ENCODE results near the gene SREBF1.

Gene SREBF1

GRCh38 chr17:17788967-17789366 lies 47.8 kb downstream of the SREBF1 start:
- DNase-seq (ENCODE audit: low read depth, low spot score): no peak
- H3K4me3 ChIP-seq (ENCODE audit: low read length): no peak overlapping the region

GRCh38 chr17:17787568-17787967 lies 49.2 kb downstream of the SREBF1 start:
- no peak overlapping the region for H3K4me3 ChIP-seq (ENCODE audit: low read length)
- no peak for DNase-seq (ENCODE audit: low read depth, low spot score)

- no peak overlapping the region for H3K4me3 ChIP-seq (ENCODE audit: low read length)
- DNase-seq (ENCODE audit: low read depth, low spot score): no peak
Measured at GRCh38 chr17:17786998-17787397, 49.8 kb downstream of the SREBF1 start.

- no peak for DNase-seq (ENCODE audit: low read depth, low spot score)
- H3K4me3 ChIP-seq (ENCODE audit: low read length): no peak overlapping the region
Measured at GRCh38 chr17:17785407-17785806, 51.4 kb downstream of the SREBF1 start.

DNA sequence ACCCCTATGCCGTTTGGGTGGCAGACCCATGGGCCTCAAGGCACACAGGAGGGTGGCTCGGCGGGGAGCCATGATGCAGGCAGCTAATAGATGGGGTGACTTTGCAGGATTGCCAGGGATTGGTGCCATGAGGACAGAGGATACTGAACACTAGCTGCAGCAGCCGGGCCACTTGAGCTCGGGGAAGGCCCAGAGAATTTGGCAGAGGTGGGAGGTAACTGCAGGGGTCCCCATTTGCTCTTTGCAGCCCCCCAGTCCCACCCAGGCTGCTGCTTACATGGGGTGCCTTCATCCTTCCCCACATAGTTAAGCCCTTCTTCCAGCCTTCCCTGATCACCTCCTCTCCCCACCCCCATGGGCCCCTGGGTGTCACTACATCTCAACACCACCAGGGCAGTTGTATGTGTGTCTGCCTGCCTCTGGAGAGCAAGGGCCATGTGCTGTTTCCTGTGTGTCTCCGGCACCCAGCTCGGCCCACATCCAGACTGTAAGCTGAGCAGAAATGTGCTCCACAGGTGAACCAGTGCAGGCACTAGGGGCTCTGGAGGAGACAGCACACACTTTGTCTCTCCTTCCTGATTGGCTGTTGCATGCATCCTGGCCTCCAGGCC lies 52.0 kb downstream of the SREBF1 start:
- DNase-seq (ENCODE audit: low read depth, low spot score): peak; percentile 48
- H3K4me3 ChIP-seq (ENCODE audit: low read length): no peak overlapping the region

DNA sequence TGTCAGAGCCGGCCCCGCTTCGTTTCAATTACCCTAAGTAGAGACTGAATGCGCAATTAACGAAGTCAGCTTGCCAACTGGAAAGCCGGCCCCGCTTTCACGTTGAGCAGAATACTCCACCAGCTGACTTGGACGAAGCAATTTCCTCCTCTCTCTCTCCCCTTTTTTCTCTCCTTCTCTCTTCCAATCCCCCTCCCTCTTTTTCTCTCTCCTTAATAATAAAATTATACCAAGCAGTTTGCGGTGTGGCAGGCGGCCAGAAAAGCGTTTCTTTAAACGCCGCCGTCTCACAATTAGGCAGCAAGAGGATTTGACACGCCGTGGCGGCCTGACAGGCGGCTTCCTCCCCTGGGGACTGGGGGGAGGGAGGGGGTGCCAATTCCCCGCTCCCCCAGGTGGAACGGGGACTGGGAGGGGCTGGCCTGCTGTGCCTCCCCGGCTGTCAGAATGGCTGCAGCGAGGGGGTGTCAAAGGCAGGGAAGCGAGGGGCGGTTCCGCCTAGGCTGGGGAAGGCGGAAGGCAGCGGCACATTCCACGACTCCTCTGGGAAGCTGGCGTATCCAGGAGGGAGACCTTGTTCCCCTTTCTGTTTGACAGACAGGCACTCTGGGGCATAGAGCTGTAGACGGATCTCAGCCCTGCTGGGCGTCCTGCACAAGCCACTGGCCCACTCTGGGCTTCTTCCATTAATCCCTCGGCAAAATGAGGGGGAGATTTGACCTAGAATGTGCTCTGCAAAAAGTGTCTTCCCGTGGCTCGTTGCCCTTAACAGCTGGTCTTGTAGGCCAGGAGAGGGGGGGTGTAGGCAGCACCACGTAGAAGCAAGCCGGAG lies 52.7 kb downstream of the SREBF1 start:
- H3K4me3 ChIP-seq (ENCODE audit: low read length): no peak overlapping the region
- no peak for DNase-seq (ENCODE audit: low read depth, low spot score)

GRCh38 chr17:17783116-17783824 lies 53.5 kb downstream of the SREBF1 start:
- peak overlapping the region; percentile 51 for H3K4me3 ChIP-seq (ENCODE audit: low read length)
- no peak for DNase-seq (ENCODE audit: low read depth, low spot score)

GRCh38 chr17:17782523-17783115 lies 54.2 kb downstream of the SREBF1 start:
- peak overlapping the region; percentile 51 for H3K4me3 ChIP-seq (ENCODE audit: low read length)
- DNase-seq (ENCODE audit: low read depth, low spot score): no peak

DNA sequence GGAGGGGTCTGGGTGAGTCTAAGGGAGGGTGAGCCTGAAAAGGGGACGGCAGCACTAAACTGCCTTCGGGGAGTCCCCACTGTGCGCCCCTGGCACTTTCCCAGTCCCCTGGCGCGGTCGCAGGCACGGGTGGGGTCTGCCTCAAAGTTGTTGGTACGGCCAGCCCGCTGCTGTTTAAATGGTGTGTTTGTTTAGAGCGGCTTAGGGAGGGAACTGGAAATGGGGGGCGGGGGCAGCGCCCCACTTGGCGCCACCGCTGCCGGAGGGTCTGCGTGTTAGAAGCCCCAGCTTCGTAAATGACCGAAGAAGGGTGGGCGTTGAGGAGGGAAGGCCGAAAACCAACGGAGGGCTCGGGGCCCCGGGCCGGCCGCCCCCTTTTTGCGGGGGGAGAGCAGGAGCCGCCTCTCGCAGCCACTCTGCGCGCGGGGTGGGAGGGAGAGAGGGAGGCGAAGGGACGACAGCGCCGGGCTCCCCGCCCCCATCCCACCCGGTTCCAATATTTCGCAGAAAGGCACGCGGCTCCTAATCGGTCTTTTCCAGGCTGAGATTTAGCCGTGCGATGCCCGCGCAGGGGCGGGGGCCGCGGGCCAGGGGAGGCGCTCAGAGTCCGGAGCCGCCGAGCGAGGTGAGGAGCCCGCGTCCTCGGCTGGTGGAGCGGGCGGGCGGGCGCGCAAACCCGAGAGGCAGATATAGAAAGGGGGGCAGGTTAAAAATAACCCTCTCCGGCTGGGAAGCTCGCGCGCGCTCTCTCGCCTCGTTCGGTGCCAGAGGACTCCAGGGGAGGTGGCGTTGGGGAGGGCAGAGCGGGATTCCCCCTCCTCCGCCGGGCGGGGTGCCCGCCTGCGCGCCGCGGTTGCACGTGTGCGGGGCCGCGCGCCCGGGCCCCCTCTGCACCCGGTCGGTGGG lies 54.9 kb downstream of the SREBF1 start:
- DNase-seq (ENCODE audit: low read depth, low spot score): no peak
- peak overlapping the region; percentile 51 for H3K4me3 ChIP-seq (ENCODE audit: low read length)

GRCh38 chr17:17780922-17781590 lies 55.7 kb downstream of the SREBF1 start:
- no peak overlapping the region for H3K4me3 ChIP-seq (ENCODE audit: low read length)
- no peak for DNase-seq (ENCODE audit: low read depth, low spot score)

GRCh38 chr17:17779015-17779611 lies 57.7 kb downstream of the SREBF1 start:
- no peak for DNase-seq (ENCODE audit: low read depth, low spot score)
- no peak overlapping the region for H3K4me3 ChIP-seq (ENCODE audit: low read length)

DNA sequence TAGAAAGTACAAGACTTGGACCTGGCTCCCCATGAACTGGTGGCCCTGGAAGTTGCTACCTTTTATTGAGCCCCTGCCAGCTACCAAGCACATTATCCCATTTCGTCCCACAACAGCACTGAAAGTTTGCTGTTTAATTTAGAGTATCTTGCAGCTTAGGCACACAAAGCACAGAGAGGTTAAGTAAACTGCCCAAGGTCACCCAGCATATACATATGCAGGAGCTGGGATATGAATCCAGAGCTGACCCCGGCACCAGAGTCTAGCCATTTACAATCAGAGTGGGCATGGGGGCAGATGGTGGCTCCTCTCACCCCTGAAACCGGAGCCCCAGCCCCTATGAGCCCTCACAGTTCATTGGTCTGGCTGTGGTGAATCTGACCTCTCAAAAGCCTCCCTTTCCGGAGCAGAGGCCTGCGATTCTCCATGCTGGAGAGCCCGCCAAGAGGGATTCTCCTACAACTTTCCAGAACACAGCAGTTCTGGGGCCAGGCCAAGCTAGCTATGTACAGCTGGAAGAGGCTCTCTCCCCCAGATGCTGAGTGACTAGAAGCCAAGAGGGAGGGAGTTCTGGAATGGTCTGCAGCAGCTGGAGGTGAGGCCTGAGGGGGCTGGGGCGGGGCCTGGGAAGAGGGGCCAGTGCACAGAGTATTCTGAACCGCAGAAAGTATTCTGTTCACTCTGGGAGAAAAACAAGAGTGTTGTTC lies 58.3 kb downstream of the SREBF1 start:
- no peak for DNase-seq (ENCODE audit: low read depth, low spot score)
- H3K4me3 ChIP-seq (ENCODE audit: low read length): no peak overlapping the region

DNA sequence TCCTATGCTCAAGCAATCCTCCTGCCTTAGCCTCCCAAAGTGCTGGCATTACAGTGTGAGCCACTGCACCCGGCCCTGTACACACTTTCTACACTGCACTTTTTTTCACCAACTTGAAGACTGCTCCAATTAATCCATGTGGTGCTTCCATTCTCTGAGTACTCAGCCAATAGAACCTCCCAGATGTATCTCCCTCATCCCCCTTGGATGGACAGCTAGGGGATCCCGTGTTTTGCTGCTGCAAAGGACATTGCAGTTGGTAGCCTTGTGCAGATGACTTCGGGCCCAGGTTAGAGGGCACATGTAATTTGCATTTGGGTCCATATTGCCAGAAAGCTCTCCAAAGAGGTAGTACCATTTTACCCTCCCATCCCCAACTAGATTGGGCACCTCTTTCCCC lies 59.9 kb downstream of the SREBF1 start:
- H3K4me3 ChIP-seq (ENCODE audit: low read length): no peak overlapping the region
- DNase-seq (ENCODE audit: low read depth, low spot score): no peak

DNA sequence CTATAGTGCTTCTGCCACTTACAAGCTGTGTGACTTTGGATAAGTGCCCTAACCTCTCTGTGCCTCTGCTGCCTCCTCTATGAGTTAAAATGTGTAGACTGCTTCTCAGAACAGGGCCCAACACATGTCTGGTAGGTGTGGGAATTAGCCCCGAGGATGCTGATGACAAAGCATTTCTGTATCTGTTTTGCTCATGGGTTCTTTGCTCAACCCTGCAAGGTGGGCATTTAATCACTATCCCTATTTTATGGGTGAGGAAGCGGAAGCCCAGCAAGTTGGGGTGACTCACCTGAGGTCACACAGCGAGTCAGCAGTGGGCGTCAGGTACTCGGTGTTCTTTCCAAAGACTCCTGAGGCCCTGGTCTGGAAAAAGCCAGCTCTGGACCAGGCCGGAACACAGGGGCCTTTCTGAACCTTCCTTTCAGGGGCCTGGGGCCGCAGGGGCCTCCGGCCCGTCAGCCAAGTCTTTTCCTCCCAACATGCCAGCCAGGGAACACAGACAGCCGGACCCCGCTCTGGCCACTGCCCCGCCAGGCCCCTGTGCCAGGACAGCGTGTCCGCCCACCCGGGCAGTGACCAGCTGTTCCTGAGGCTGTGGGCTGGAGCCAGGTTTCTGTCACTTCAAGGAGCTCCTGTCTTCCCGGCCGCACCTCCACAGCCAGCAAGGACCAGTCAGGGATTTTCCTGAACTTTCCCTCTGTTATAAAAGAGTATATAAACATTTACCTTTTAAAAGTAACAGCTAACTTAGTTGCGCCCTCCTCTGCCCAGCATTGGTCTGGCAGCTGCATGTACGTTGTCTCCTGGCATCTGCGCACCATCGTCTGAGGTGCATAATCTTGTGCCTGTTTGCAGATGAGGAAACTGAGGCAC lies 62.5 kb downstream of the SREBF1 start:
- DNase-seq (ENCODE audit: low read depth, low spot score): no peak
- H3K4me3 ChIP-seq (ENCODE audit: low read length): no peak overlapping the region

GRCh38 chr17:17772231-17772630 lies 64.6 kb downstream of the SREBF1 start:
- no peak for DNase-seq (ENCODE audit: low read depth, low spot score)

GRCh38 chr17:17771498-17772201 lies 65.1 kb downstream of the SREBF1 start:
- no peak overlapping the region for H3K4me3 ChIP-seq (ENCODE audit: low read length)
- DNase-seq (ENCODE audit: low read depth, low spot score): no peak

More at GRCh38 chr17:17772231-17772630, 64.6 kb downstream of the SREBF1 start:
- no peak overlapping the region for H3K4me3 ChIP-seq (ENCODE audit: low read length)

Data from Jurkat, Clone E6-1 (cell line).